Thyroid gland (tissue), 4 donors: Measurements from ENCODE around the gene UBXN6.

ENCODE experiments used
- POLR2A ChIP-seq, 2 donors: fragments of 450-650 bp; IDR thresholded peaks; one replicate each; pipeline ENCODE4 v1.6.1; 2017; ENCODE audit warnings: antibody characterized with exemption in 2 of 2, mild to moderate bottlenecking in 2 of 2, moderate library complexity in 1 of 2
- TF ChIP-seq, protein P1 (sequence below), 6 experiments: fragments of 200-600 bp in 3 of 6; fragments of 450-650 bp in 3 of 6; sonication (generic) in 3 of 6; IDR thresholded peaks; one replicate each; pipeline ENCODE4 v1.5.1; 2016 to 2019; ENCODE audit warnings: antibody characterized with exemption in 6 of 6, mild to moderate bottlenecking in 2 of 6, inconsistent platforms in 1 of 6, moderate library complexity in 1 of 6

DNA sequence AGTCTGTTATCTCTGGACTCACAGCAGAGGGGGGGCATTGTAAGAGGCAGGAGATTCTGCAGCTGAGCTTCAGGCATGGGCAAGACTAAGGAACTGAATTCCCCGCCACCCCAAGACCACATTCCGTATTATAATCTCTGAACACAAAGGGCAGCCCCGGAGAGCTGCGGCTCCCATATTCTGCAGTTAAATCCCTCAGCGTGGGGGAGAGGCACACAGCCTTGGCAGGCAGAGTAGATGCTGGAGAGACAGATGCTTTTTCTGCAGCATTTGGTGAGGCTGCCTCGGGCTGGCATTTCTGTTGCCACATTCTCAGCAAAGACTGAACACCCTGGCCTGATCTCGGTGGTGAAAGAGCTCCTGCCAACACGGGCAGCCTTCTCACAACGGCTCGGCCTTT, 42.2 kb downstream of the UBXN6 start:
- TF ChIP-seq, protein P1, sequence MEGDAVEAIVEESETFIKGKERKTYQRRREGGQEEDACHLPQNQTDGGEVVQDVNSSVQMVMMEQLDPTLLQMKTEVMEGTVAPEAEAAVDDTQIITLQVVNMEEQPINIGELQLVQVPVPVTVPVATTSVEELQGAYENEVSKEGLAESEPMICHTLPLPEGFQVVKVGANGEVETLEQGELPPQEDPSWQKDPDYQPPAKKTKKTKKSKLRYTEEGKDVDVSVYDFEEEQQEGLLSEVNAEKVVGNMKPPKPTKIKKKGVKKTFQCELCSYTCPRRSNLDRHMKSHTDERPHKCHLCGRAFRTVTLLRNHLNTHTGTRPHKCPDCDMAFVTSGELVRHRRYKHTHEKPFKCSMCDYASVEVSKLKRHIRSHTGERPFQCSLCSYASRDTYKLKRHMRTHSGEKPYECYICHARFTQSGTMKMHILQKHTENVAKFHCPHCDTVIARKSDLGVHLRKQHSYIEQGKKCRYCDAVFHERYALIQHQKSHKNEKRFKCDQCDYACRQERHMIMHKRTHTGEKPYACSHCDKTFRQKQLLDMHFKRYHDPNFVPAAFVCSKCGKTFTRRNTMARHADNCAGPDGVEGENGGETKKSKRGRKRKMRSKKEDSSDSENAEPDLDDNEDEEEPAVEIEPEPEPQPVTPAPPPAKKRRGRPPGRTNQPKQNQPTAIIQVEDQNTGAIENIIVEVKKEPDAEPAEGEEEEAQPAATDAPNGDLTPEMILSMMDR (IDR thresholded peaks at IDR 0.05) = no peak
- TF ChIP-seq POLR2A (IDR thresholded peaks at IDR 0.05) = no peak
